H1 (cell line): ENCODE measurements around the gene NPAS4. TPM values are rescaled to one million over a fixed set of nuclear protein-coding genes. Genes with fewer than 3 reads are reported as not detected.
A peak's percentile ranks its signal among the peaks of the same experiment; 100 is the strongest.

ENCODE experiments used
- CTCF ChIA-PET: fragments of 300-600 bp; sonication (Branson Sonifier 250); formaldehyde crosslinking; loops from one replicate; lab custom pipeline; 2021; ENCODE audit not compliant: partially characterized antibody; lab: Charles Lee
- POLR2A ChIA-PET: fragments of 300-600 bp; sonication (Branson Sonifier 250); formaldehyde crosslinking; loops from one replicate; lab custom pipeline; 2021; ENCODE audit warnings: inconsistent platforms; ENCODE audit not compliant: partially characterized antibody; lab: Charles Lee
- DNase-seq, 2 experiments: peaks; one replicate each; pipeline versions ENCODE4 v3.0.0 to v3.0.0-alpha.2; 2010 to 2022; ENCODE audit warnings: low spot score in 2 of 2, low read depth in 1 of 2, mixed read lengths in 1 of 2
- FAIRE-seq: peaks from 2 replicates; lab custom pipeline; 2011; peaks lifted over from hg19 to GRCh38; lab: Jason Lieb, UNC
- H2AFZ ChIP-seq: 2 replicates; pipeline ENCODE4 v1.8.1; 2012; ENCODE audit warnings: low read length, inconsistent platforms
- H2AK5ac ChIP-seq: 2 replicates; pipeline ENCODE4 v1.6.1; 2013; ENCODE audit warnings: low read depth, low read length
- H2BK120ac ChIP-seq: replicated peaks from 2 replicates; pipeline ENCODE3; 2013; ENCODE audit warnings: low read depth, low read length, inconsistent platforms
- H2BK12ac ChIP-seq: 2 replicates; pipeline ENCODE4 v1.6.1; 2013; ENCODE audit warnings: low read depth, low read length
- H2BK15ac ChIP-seq: 2 replicates; pipeline ENCODE4 v1.6.1; 2013; ENCODE audit warnings: low read length
- H2BK20ac ChIP-seq: 2 replicates; pipeline ENCODE4 v1.6.1; 2013; ENCODE audit warnings: low read length
- H2BK5ac ChIP-seq: 2 replicates; pipeline ENCODE4 v1.6.1; 2013; ENCODE audit warnings: low read depth, low read length
- H3K14ac ChIP-seq: 2 replicates; pipeline ENCODE4 v1.6.1; 2013; ENCODE audit warnings: inconsistent platforms; ENCODE audit not compliant: insufficient read length
- H3K18ac ChIP-seq: 2 replicates; pipeline ENCODE4 v1.6.1; 2013; ENCODE audit warnings: low read length; ENCODE audit errors: extremely low read depth
- H3K23ac ChIP-seq: 2 replicates; pipeline ENCODE4 v1.6.1; 2013; ENCODE audit warnings: inconsistent platforms; ENCODE audit not compliant: insufficient read length
- H3K23me2 ChIP-seq: 2 replicates; pipeline ENCODE4 v1.6.1; 2013; ENCODE audit warnings: low read depth, low read length
- H3K27ac ChIP-seq: 2 replicates; pipeline ENCODE4 v1.6.1; 2011; ENCODE audit warnings: low read depth, low read length, inconsistent platforms
- H3K27me3 ChIP-seq, 4 experiments: replicated peaks in 1 of 4; 1 replicate in 1 of 4; 2 replicates in 3 of 4; pipeline versions ENCODE4 v1.6.1 to v1.8.1; 2011 to 2013; ENCODE audit warnings: low read length in 3 of 4, mild to moderate bottlenecking in 3 of 4, inconsistent platforms in 2 of 4, mixed read lengths in 2 of 4, moderate library complexity in 1 of 4; ENCODE audit not compliant: control insufficient read depth in 3 of 4, insufficient read depth in 3 of 4; ENCODE audit errors: extremely low read depth in 1 of 4
- H3K36me3 ChIP-seq, 4 experiments: 2 replicates each; pipeline versions ENCODE4 v1.6.1 to v1.8.1; 2011 to 2013; ENCODE audit warnings: mild to moderate bottlenecking in 4 of 4, low read length in 3 of 4, moderate library complexity in 2 of 4, control low read depth in 1 of 4, inconsistent platforms in 1 of 4; ENCODE audit not compliant: insufficient read depth in 4 of 4, control insufficient read depth in 2 of 4
- H3K4ac ChIP-seq: replicated peaks from 2 replicates; pipeline ENCODE3; 2013; ENCODE audit warnings: low read length, low read depth, mixed read lengths, inconsistent platforms; ENCODE audit not compliant: insufficient read length
- H3K4me1 ChIP-seq, 4 experiments: replicated peaks in 1 of 4; 1 replicate in 1 of 4; 2 replicates in 3 of 4; pipeline versions ENCODE4 v1.6.1 to v1.8.1; 2011 to 2013; ENCODE audit warnings: low read length in 3 of 4, inconsistent platforms in 2 of 4, mixed read lengths in 1 of 4; ENCODE audit not compliant: insufficient read depth in 4 of 4, control insufficient read depth in 3 of 4
- H3K4me2 ChIP-seq, 2 experiments: 2 replicates each; pipeline versions ENCODE4 v1.6.1 to v1.8.1; 2011 to 2013; ENCODE audit warnings: low read depth in 2 of 2, low read length in 2 of 2, control low read depth in 1 of 2, inconsistent platforms in 1 of 2, mild to moderate bottlenecking in 1 of 2; ENCODE audit not compliant: insufficient read depth in 1 of 2
- H3K4me3 ChIP-seq, 4 experiments: fragments of 200-600, 300-600 bp in 1 of 4; sonication (generic), shearing (Covaris generic), sonication (Bioruptor Twin) in 1 of 4; 2 replicates each; pipeline versions ENCODE4 v1.5.1 to v1.8.1; 2011 to 2016; ENCODE audit warnings: low read length in 4 of 4, low read depth in 3 of 4, control low read depth in 2 of 4, inconsistent platforms in 2 of 4, mild to moderate bottlenecking in 2 of 4, mixed read lengths in 1 of 4, moderate library complexity in 1 of 4; ENCODE audit not compliant: insufficient read depth in 2 of 4; ENCODE audit errors: extremely low read depth in 1 of 4
- H3K56ac ChIP-seq: replicated peaks from 2 replicates; pipeline ENCODE3; 2013; ENCODE audit warnings: low read depth, mild to moderate bottlenecking, mixed read lengths, low read length, inconsistent platforms; ENCODE audit not compliant: insufficient read length
- H3K79me1 ChIP-seq: 2 replicates; pipeline ENCODE4 v1.6.1; 2013; ENCODE audit warnings: low read depth, low read length, control low read depth
- H3K79me2 ChIP-seq, 2 experiments: 2 replicates each; pipeline versions ENCODE4 v1.6.1 to v1.8.1; 2012 to 2013; ENCODE audit warnings: low read length in 2 of 2, mild to moderate bottlenecking in 2 of 2, inconsistent platforms in 1 of 2; ENCODE audit not compliant: insufficient read depth in 2 of 2, control insufficient read depth in 1 of 2
- H3K9ac ChIP-seq, 4 experiments: replicated peaks in 1 of 4; 1 replicate in 1 of 4; 2 replicates in 3 of 4; pipeline versions ENCODE4 v1.6.1 to v1.8.1; 2011 to 2013; ENCODE audit warnings: low read depth in 3 of 4, low read length in 3 of 4, control low read depth in 2 of 4, mild to moderate bottlenecking in 2 of 4, moderate library complexity in 2 of 4, inconsistent platforms in 1 of 4; ENCODE audit errors: extremely low read depth in 1 of 4
- H3K9me3 ChIP-seq, 2 experiments: 2 replicates each; pipeline versions ENCODE4 v1.6.1 to v1.8.1; 2012 to 2013; ENCODE audit warnings: mild to moderate bottlenecking in 2 of 2, moderate library complexity in 2 of 2, control low read depth in 1 of 2, inconsistent platforms in 1 of 2, low read depth in 1 of 2, low read length in 1 of 2, mixed read lengths in 1 of 2; ENCODE audit not compliant: insufficient read depth in 2 of 2
- H4K20me1 ChIP-seq, 2 experiments: replicated peaks in 1 of 2; 2 replicates each; pipeline versions ENCODE3 to v1.8.1; 2011 to 2013; ENCODE audit warnings: inconsistent platforms in 2 of 2, low read length in 2 of 2, mild to moderate bottlenecking in 1 of 2; ENCODE audit not compliant: insufficient read depth in 2 of 2, control insufficient read depth in 1 of 2
- H4K5ac ChIP-seq: 2 replicates; pipeline ENCODE4 v1.6.1; 2013; ENCODE audit warnings: low read length, low read depth, mixed read lengths, inconsistent platforms; ENCODE audit not compliant: insufficient read length
- H4K8ac ChIP-seq: 2 replicates; pipeline ENCODE4 v1.8.0; 2013; ENCODE audit warnings: mild to moderate bottlenecking, moderate library complexity, low read length, inconsistent platforms; ENCODE audit not compliant: insufficient read depth; ENCODE audit errors: extremely low read depth
- H4K91ac ChIP-seq: replicated peaks from 2 replicates; pipeline ENCODE3; 2013; ENCODE audit warnings: low read length, mixed read lengths, inconsistent platforms; ENCODE audit not compliant: insufficient read length
- BACH1 ChIP-seq: IDR thresholded peaks from 2 replicates; pipeline ENCODE4 v1.6.1; 2012; ENCODE audit warnings: low read length, improper control_type of control experiment
- EGR1 ChIP-seq: IDR thresholded peaks from 2 replicates; pipeline ENCODE4 v1.6.1; 2011; ENCODE audit warnings: low read depth, low read length, borderline replicate concordance
- JUND ChIP-seq: IDR thresholded peaks from 2 replicates; pipeline ENCODE4 v1.6.1; 2011; ENCODE audit warnings: mild to moderate bottlenecking, improper control_type of control experiment, low read length
- SP1 ChIP-seq: IDR thresholded peaks from 2 replicates; pipeline ENCODE4 v1.6.1; 2011; ENCODE audit warnings: low read depth, low read length
- TCF12 ChIP-seq: IDR thresholded peaks from 2 replicates; pipeline ENCODE4 v1.6.1; 2011; ENCODE audit warnings: low read depth, mild to moderate bottlenecking, low read length
- WGBS, 2 experiments: shearing (Covaris generic) in 1 of 2; methylation state at CpG; one replicate each; pipeline versions ENCODE4 v1.1.6 to v1.1.7; 2013 to 2015; ENCODE audit warnings: low lambda C conversion rate in 2 of 2, mixed read lengths in 2 of 2, inconsistent platforms in 1 of 2, low coverage in 1 of 2, missing lambda C conversion rate in 1 of 2; ENCODE audit not compliant: insufficient replicate concordance in 2 of 2, insufficient coverage in 1 of 2, insufficient read length in 1 of 2; ENCODE audit errors: extremely low coverage in 1 of 2, missing lambda C conversion rate in 1 of 2; 5-methylcytosine and 5-hydroxymethylcytosine counted together
- polyA plus RNA-seq, 7 experiments: library from polyadenylated mRNA; depleted of rRNA in 3 of 7; stranded (reverse) in 5 of 7; unstranded in 2 of 7; fragments of >200 nt in 5 of 7; fragments of 200-250 nt in 2 of 7; gene quantifications; 1 replicate in 5 of 7; 2 replicates in 1 of 7; 4 replicates in 1 of 7; pipeline versions ENCODE4 v1.2.1 to v1.2.3, GENCODE V29; 2011 to 2013; ENCODE audit warnings: missing spikeins in 2 of 7, mixed read lengths in 2 of 7
- total RNA-seq: library from RNA; stranded (reverse); fragmentation: NEBNext Ultra II Directional; extraction: Animal tissue kit (Norgen Biotek cat#: 25700); gene quantifications from 2 replicates; pipeline ENCODE4 v1.2.1, GENCODE V29; 2021
- TF ChIP-seq, protein P1 (sequence below): IDR thresholded peaks from 2 replicates; pipeline ENCODE4 v1.6.1; 2011; ENCODE audit warnings: low read depth, mild to moderate bottlenecking, low read length; ENCODE audit not compliant: insufficient read depth
- TF ChIP-seq, protein P2 (sequence below), 3 experiments: IDR thresholded peaks; 1 replicate in 2 of 3; 2 replicates in 1 of 3; pipeline versions ENCODE4 v1.5.1 to v1.6.1; 2011; ENCODE audit warnings: low read length in 3 of 3, mild to moderate bottlenecking in 3 of 3, inconsistent platforms in 2 of 3, low read depth in 1 of 3, moderate library complexity in 1 of 3; ENCODE audit not compliant: insufficient read depth in 1 of 3; ENCODE audit errors: control extremely low read depth in 1 of 3

The NPAS4 gene
- total and polyA plus RNA-seq, 2 of the 8 experiments (the other 6 are each of a cell fraction or from before 2014, with no cell fraction given), result 0.73 to 0.99 TPM

DNA sequence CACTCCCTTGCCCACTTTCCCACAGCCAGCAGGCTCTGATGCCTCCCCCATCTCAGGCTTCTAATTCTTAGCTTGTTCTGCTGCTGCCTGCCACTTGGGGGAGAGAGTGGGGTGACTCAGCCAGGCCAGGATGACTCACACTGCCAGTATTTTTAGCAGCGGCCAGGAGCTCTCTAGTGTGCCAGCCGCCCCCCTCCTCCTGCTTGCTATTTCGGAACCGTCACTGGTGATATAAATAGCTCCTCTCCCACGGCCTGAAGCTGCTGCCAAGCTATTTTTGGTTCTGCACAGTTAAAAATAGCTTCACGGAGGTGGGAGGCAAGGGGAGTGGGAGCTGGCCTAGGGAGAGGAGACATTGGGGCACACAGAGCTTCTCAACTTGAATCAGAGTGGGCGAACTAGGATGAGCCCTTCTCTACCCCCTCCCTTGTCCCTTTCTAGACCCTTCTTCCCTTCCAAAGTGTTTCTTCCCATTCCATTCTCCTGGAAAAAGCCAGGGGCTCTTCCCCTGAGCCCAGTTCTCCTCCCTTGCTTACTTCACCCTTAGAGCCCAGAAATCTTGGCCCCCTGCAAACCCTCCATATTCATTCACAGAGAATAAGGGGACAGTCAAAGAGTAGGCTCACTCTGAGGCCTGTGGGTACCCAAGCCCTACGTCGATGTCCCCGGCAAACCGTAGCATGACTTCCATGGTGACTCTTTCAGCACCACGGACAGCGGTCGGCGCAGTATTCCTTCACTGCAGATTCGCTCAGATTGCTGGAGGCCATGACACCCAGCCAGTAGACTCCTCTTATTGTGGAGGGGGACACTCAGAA is 2.5 kb upstream of the NPAS4 start:
- H3K27ac ChIP-seq, result no peak overlapping the region
- no peak for TF ChIP-seq TCF12
- TF ChIP-seq SP1, result 0 out of 2 replicates have a peak, but pooled peaks have one; percentile 37
- TF ChIP-seq, protein P1, sequence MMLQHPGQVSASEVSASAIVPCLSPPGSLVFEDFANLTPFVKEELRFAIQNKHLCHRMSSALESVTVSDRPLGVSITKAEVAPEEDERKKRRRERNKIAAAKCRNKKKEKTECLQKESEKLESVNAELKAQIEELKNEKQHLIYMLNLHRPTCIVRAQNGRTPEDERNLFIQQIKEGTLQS, result peak; percentile 85
- TF ChIP-seq JUND, result peak; percentile 99
- peak; percentile 96 for TF ChIP-seq BACH1
- TF ChIP-seq, protein P2, sequence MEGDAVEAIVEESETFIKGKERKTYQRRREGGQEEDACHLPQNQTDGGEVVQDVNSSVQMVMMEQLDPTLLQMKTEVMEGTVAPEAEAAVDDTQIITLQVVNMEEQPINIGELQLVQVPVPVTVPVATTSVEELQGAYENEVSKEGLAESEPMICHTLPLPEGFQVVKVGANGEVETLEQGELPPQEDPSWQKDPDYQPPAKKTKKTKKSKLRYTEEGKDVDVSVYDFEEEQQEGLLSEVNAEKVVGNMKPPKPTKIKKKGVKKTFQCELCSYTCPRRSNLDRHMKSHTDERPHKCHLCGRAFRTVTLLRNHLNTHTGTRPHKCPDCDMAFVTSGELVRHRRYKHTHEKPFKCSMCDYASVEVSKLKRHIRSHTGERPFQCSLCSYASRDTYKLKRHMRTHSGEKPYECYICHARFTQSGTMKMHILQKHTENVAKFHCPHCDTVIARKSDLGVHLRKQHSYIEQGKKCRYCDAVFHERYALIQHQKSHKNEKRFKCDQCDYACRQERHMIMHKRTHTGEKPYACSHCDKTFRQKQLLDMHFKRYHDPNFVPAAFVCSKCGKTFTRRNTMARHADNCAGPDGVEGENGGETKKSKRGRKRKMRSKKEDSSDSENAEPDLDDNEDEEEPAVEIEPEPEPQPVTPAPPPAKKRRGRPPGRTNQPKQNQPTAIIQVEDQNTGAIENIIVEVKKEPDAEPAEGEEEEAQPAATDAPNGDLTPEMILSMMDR (IDR thresholded peaks at IDR 0.05; ENCODE audit: control extremely low read depth in 1 of 3, insufficient read depth in 1 of 3, low read depth in 1 of 3, low read length in 3 of 3), result peak; percentile 60 to 76 (median 66)
- TF ChIP-seq EGR1, result no peak

More for the DNA sequence above, 2.5 kb upstream of the NPAS4 start:
- H2AK5ac ChIP-seq, result 0 out of 2 replicates have a peak overlapping the region, but pooled peaks have one; percentile 29
- no peak overlapping the region for H3K18ac ChIP-seq
- H3K4me3 ChIP-seq, result peak overlapping the region in 1 of 4 experiments; percentile 21; a peak in 2 of 8 replicates
- no peak overlapping the region for H3K14ac ChIP-seq
- ChIA-PET POLR2A (interaction anchor here (0.7 to 3.9 kb wide), 7 partner anchors 10 to 74 kb away, joined by 3 to 13 read pairs (median 4); partner anchors contain the start of genes BRMS1, DPP3, MRPL11 and SLC29A2), CTCF (interaction anchor here (0.6 to 13.2 kb wide), 27 partner anchors 8 to 416 kb away, joined by 3 to 259 read pairs (median 4); partner anchors contain the start of genes BRMS1, MRPL11, PELI3 and RBM4B)
- peak overlapping the region; percentile 27; the same call in 1 of the 2 replicates for H2BK5ac ChIP-seq
- H3K23me2 ChIP-seq, result peaks cover 13% of the 10 kb centered on the region
- no peak overlapping the region for H4K5ac ChIP-seq
- peak overlapping the region; percentile 96; the same call in 1 of the 2 replicates for H2BK12ac ChIP-seq
- H3K79me1 ChIP-seq, result no peaks in the 10 kb centered on the region
- H3K36me3 ChIP-seq, result no peaks in the 10 kb centered on the region
- DNase-seq (peak; percentile 68 to 95), FAIRE-seq (peak; percentile 87)
- no peak overlapping the region for H2BK20ac ChIP-seq
- H3K4me1 ChIP-seq, result peaks cover 13 to 38% (median 22%) of the 10 kb centered on the region in 4 experiments
- H4K8ac ChIP-seq, result no peak overlapping the region
- no peaks in the 10 kb centered on the region for H3K9me3 ChIP-seq
- H3K27me3 ChIP-seq, result peaks cover 13 to 28% (median 26%) of the 10 kb centered on the region in 4 experiments
- WGBS, 2 experiments, result 9% methylated on average over 16 of the region's 16 CpGs; no CpG with 5 or more reads in 1 of the 2 experiments
- peak overlapping the region; percentile 95; the same call in 1 of the 2 replicates for H2BK15ac ChIP-seq
- H3K56ac ChIP-seq, result no peak overlapping the region
- no peak overlapping the region for H4K91ac ChIP-seq
- no peak overlapping the region for H2BK120ac ChIP-seq
- peaks cover 16 to 22% of the 10 kb centered on the region in 2 experiments for H4K20me1 ChIP-seq
- peak overlapping the region; percentile 48 to 88; a peak in 3 of 4 replicates for H3K4me2 ChIP-seq
- H2AFZ ChIP-seq, result no peak overlapping the region
- no peak overlapping the region for H3K4ac ChIP-seq
- H3K23ac ChIP-seq, result no peak overlapping the region
- no peaks in the 10 kb centered on the region for H3K79me2 ChIP-seq
- H3K9ac ChIP-seq, result no peak overlapping the region
